ENCODE measurements around the gene TRAPPC4.
"Not testable (repeated sequence)": the region's sequence is repeated elsewhere in the genome, so short reads cannot be mapped to it uniquely, and the experiment has no call there.

Gene TRAPPC4, protein sequence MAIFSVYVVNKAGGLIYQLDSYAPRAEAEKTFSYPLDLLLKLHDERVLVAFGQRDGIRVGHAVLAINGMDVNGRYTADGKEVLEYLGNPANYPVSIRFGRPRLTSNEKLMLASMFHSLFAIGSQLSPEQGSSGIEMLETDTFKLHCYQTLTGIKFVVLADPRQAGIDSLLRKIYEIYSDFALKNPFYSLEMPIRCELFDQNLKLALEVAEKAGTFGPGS

DNA sequence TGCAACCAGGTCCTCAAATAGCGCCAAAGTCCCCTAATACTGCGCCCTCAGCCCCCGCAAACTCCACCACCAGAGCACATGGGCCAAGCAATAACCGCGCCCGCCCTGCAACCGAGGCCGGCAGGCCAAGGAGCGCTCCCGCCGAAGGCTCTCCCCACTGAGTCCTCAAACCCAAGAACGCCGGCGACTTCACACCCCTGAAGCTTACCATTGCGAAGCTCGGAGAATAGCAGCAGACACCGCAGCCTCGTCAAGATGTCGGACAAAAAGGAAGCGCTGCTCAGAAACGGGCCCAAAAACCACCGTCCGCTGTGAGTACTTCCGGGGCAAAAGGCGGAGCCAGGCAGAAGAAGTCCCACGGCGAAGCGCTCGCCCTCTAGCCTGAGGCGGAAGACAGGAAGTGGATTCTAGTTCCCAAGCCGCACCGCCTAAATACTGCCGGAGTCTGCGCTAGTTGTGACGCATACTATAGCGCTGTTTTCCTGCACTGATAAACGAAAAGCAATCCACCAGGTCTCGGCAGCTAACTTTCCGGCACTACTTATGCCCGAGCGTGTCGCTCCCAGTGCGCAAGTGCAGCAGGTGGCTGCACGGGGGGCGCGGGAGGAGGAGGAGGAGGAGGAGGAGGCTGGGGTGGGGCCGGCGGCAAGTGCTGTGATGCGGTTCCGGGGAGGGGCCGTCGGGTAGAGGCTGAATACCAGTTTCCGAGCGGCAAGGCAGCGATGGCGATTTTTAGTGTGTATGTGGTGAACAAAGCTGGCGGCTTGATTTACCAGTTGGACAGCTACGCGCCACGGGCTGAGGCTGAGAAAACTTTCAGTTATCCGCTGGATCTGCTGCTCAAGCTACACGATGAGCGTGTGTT is at the start of gene TRAPPC4, which contains the start of gene RPS25:
Gene TRAPPC4, plus strand, starts transcription at position 693 of the 865 bp plus-strand sequence. Its CDS starts 30 bp downstream, at position 723.
Gene RPS25, minus strand, starts transcription at position 270 of the 865 bp plus-strand sequence. Its CDS starts 59 bp downstream, at position 211.
- peak; percentile 82 for DNase-seq (ENCODE audit: low read depth, low spot score)
- H3K27ac ChIP-seq = peak within 1 kb of the TSS; percentile 91

DNA sequence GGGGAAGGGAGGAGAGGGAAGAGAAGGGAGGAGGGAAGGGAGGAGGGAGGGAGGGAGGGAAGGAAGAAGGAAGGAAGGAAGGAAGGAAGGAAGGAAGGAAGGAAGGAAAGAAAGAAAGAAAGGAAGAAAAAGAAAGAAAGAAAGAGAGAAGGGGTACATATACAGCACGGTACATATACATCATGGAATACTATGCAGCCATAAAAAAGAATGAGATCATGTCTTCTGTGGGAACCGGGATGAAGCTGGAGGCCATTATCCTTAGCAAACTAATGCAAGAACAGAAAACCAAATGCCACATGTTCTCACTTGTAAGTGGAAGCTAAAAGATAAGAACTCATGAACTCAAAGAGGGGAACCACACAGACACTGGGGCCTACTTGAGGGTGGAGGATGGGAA is 49.1 kb upstream of the TRAPPC4 start:
- not testable (repeated sequence) for H3K27ac ChIP-seq; DNase-seq (ENCODE audit: low read depth, low spot score)

DNA sequence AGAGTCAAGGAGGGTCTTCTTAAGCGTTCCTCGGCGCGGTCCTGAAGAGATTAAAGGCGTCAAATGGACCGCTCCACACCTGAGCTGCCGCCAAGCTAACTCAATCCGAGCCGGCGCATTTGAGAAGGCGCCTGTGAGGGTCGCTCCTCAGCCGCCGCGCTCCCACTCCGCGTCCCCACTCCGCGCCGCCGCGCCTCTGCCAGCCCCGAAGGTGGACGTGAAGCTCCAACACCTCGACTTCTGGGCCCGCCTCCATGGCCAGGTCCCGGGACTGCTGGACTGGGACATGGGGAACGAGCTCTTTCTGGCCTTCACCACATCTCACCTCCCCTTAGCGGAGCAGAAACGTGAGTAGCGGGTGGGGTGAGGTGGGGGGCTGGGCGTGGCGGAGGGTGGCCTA is 46.9 kb upstream of the TRAPPC4 start, which contains the start of gene FOXR1:
Gene FOXR1, plus strand, starts transcription at position 116 of the 400 bp plus-strand sequence. Its CDS starts 171 bp downstream, at position 287.
- no peak for DNase-seq (ENCODE audit: low read depth, low spot score)
- H3K27ac ChIP-seq = no peak within 1 kb of the TSS

GRCh38 chr11:118973985-118974384 is 44.6 kb upstream of the TRAPPC4 start:
- H3K27ac ChIP-seq = no peak overlapping the region
- no peak for DNase-seq (ENCODE audit: low read depth, low spot score)

- no peak for DNase-seq (ENCODE audit: low read depth, low spot score)
- H3K27ac ChIP-seq = no peak overlapping the region
Observed at GRCh38 chr11:118975771-118976709, 42.5 kb upstream of the TRAPPC4 start.

GRCh38 chr11:118979434-118979833 is 39.1 kb upstream of the TRAPPC4 start:
- no peak overlapping the region for H3K27ac ChIP-seq
- no peak for DNase-seq (ENCODE audit: low read depth, low spot score)

DNA sequence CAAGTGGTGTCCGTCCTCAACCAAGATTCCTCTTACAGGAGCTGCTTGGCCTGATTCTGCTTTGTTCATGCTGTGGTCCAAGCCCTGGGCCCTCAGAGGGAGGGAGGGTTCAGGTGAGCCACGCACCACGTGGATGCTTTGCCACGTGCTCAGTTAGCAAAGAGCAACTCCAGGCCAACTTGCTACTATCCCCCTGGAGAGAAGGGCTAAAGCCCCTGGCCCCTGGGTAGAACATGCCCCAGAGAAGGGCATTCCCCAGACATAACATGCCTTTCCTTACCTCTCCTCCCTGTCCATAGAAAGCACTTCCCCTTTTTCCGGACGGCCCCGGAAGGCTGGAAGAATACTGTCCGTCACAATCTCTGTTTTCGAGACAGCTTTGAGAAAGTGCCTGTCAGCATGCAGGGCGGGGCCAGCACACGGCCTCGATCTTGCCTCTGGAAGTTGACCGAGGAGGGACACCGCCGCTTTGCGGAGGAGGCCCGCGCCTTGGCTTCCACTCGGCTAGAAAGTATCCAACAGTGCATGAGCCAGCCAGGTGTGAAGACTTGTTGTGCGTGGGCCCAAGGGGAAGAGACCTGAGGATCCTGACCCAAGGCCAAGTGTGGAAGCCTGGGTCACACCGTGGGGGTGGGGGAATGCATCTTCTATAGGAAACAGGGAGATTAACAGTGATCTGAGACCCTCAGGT is 38.2 kb upstream of the TRAPPC4 start:
- DNase-seq (ENCODE audit: low read depth, low spot score) = no peak

GRCh38 chr11:118984337-118984736 is 34.2 kb upstream of the TRAPPC4 start:
- H3K27ac ChIP-seq; DNase-seq (ENCODE audit: low read depth, low spot score): not testable (repeated sequence)

More for the DNA sequence above, 38.2 kb upstream of the TRAPPC4 start:
- H3K27ac ChIP-seq = no peak overlapping the region

GRCh38 chr11:118984825-118985224 is 33.7 kb upstream of the TRAPPC4 start:
- no peak for DNase-seq (ENCODE audit: low read depth, low spot score)
- H3K27ac ChIP-seq = no peak overlapping the region

- peak; percentile 89 for DNase-seq (ENCODE audit: low read depth, low spot score)
- peak overlapping the region; percentile 81 for H3K27ac ChIP-seq
Observed at GRCh38 chr11:118988280-118988679, 30.3 kb upstream of the TRAPPC4 start.

- H3K27ac ChIP-seq; DNase-seq (ENCODE audit: low read depth, low spot score): not testable (repeated sequence)
Observed at GRCh38 chr11:118991486-118992038, 27.0 kb upstream of the TRAPPC4 start.

DNA sequence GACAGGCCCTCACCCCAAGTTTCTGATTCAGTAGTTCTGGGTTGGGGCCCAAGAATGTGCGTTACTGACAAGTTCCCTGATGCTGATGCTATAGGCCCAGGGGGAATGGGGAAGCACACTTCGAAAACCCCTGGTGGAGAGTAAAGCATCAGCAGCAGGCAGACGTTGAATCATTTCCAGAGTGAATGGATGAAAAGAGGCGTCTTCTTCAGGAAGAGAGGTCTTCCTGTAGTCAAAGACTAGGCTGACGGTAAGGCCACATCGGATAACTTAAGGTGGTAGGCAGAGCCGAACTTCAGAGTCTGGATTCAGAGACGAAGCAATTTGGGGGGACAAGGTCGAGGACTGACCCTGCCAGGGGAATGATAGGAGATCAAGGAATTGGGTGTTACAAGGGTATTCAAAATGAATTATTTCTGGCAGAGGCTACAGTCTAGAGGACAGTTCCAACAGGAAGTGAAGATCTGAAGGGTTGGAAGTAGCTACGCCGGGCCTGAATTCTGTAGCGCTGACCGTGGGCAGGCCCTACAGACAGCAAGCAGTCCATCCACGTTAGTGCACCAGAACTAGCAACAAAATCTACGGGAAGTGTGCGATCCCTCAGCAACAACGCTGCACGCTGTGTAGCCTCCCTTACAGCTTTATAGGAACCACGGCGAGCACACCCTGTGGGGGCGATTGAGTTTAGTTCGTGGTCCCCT is 21.5 kb upstream of the TRAPPC4 start:
- no peak overlapping the region for H3K27ac ChIP-seq
- DNase-seq (ENCODE audit: low read depth, low spot score) = no peak

DNA sequence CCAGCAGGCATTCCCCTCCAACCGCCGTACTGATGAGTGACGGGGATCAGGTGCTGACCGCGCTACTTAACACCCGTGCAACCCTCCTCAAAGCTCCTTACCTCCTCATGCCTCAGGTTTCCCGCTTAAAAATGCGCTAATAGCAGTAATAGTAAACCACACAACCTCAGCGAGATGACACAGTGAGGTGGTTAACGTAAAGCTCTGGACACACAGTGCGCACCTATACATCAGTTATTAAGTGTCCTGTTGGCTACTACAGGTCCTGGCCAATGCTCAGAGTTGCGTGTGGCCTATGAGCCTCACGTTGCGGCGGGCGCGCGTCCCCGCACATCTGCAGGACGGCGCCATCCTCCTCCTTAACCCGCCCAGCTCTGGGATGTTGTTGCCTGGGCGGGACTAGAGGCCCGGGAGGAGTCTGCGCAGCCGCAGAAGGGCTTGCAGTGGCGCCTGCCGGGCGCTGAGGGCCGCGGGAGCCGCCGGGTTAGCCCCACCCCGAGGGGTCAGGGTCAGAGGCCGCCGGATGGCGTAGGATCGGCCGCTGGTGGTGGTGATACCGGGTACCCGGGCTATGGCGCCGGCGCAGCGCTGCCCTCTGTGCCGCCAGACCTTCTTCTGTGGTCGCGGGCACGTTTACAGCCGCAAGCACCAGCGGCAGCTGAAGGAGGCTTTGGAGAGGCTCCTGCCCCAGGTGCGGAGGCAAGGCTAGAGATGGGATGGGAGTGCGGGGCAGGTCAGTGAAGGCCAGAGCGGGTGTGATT is 20.8 kb upstream of the TRAPPC4 start, which contains the start of gene CENATAC:
Gene CENATAC, plus strand, starts transcription at position 512 of the 761 bp plus-strand sequence. Its CDS starts 60 bp downstream, at position 572.
- peak within 1 kb of the TSS; percentile 92 for H3K27ac ChIP-seq
- no peak for DNase-seq (ENCODE audit: low read depth, low spot score)

DNA sequence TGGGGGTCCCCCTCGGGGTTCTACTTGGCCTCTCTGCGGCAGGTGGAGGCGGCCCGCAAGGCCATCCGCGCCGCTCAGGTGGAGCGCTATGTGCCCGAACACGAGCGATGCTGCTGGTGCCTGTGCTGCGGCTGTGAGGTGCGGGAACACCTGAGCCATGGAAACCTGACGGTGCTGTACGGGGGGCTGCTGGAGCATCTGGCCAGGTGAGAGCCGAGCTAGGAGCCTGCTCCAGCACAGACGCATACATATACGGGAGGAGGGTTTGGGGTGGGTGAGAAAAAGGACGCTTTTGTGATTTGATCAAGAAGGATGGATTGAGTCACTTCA is 20.2 kb upstream of the TRAPPC4 start:
- DNase-seq (ENCODE audit: low read depth, low spot score) = no peak
- peak overlapping the region; percentile 92 for H3K27ac ChIP-seq

GRCh38 chr11:118998822-118999221 is 19.7 kb upstream of the TRAPPC4 start:
- H3K27ac ChIP-seq = peak overlapping the region; percentile 92
- DNase-seq (ENCODE audit: low read depth, low spot score) = no peak

GRCh38 chr11:119000906-119001305 is 17.7 kb upstream of the TRAPPC4 start:
- no peak for DNase-seq (ENCODE audit: low read depth, low spot score)
- peak overlapping the region; percentile 92 for H3K27ac ChIP-seq

- H3K27ac ChIP-seq = no peak overlapping the region
- DNase-seq (ENCODE audit: low read depth, low spot score) = no peak
Observed at GRCh38 chr11:119006656-119007055, 11.9 kb upstream of the TRAPPC4 start.
